HEK293 (cell line): Measurements from ENCODE around the gene TMEM141.

Experiments
- CTCF ChIA-PET: fragments of 350-600 bp; formaldehyde crosslinking; extraction: SDS; loops from one replicate; lab custom pipeline; 2021; ENCODE audit warnings: antibody characterized with exemption; lab: Yijun Ruan, JAX
- POLR2A ChIA-PET: fragments of 300-600 bp; formaldehyde crosslinking; extraction: SDS; loops from one replicate; lab custom pipeline; 2020; ENCODE audit warnings: antibody characterized with exemption, inconsistent platforms; lab: Yijun Ruan, JAX
- H3K27ac ChIP-seq: fragments of 200-500 bp; sonication (Bioruptor generic); 2 replicates; pipeline ENCODE4 v1.5.1; 2014; ENCODE audit warnings: low read depth, low read length, control low read depth, inconsistent platforms; ENCODE audit errors: extremely low read depth
- H3K36me3 ChIP-seq, 2 experiments: fragments of 200-500 bp in 1 of 2; sonication (Bioruptor generic) in 1 of 2; 1 replicate in 1 of 2; 2 replicates in 1 of 2; pipeline ENCODE4 v1.5.1; 2014 to 2017; ENCODE audit warnings: inconsistent platforms in 2 of 2, low read length in 2 of 2; ENCODE audit not compliant: control insufficient read depth in 2 of 2, insufficient read depth in 1 of 2
- H3K4me1 ChIP-seq: fragments of 200-500 bp; sonication (Bioruptor generic); 2 replicates; pipeline ENCODE4 v1.5.1; 2014; ENCODE audit warnings: mild to moderate bottlenecking, low read length, inconsistent platforms; ENCODE audit not compliant: control insufficient read depth, insufficient read depth
- H3K4me3 ChIP-seq: 2 replicates; pipeline ENCODE4 v1.5.1; 2011; ENCODE audit warnings: low read depth, mild to moderate bottlenecking, control low read depth, low read length, moderate library complexity
- H3K9me3 ChIP-seq: fragments of 200-500 bp; sonication (Bioruptor generic); 2 replicates; pipeline ENCODE4 v1.5.1; 2014; ENCODE audit warnings: low read depth, low read length, inconsistent platforms; ENCODE audit not compliant: control insufficient read depth, insufficient read depth
- KLF1 ChIP-seq: fragments of 450-650 bp; formaldehyde crosslinking; IDR thresholded peaks from 2 replicates; pipeline ENCODE4 v1.5.1; 2016; ENCODE audit warnings: missing biosample characterization, missing genetic modification characterization
- RBAK ChIP-seq: fragments of 450-650 bp; formaldehyde crosslinking; IDR thresholded peaks from 2 replicates; pipeline ENCODE4 v1.5.1; 2016; ENCODE audit warnings: missing biosample characterization, missing genetic modification characterization
- ZFHX2 ChIP-seq: fragments of 450-650 bp; formaldehyde crosslinking; conservative IDR thresholded peaks from 2 replicates; pipeline ENCODE4 v1.5.1; 2016; ENCODE audit warnings: missing biosample characterization, missing genetic modification characterization
- ZNF23 ChIP-seq: fragments of 450-650 bp; formaldehyde crosslinking; IDR thresholded peaks from 2 replicates; pipeline ENCODE4 v1.5.1; 2016; ENCODE audit warnings: missing biosample characterization, missing genetic modification characterization, borderline replicate concordance
- TF ChIP-seq, protein P1 (sequence below): fragments of 450-650 bp; formaldehyde crosslinking; IDR thresholded peaks from 2 replicates; pipeline ENCODE4 v1.5.1; 2016; ENCODE audit warnings: missing biosample characterization, missing genetic modification characterization
- TF ChIP-seq, protein P2 (sequence below): fragments of 450-650 bp; formaldehyde crosslinking; IDR thresholded peaks from 2 replicates; pipeline ENCODE4 v1.5.1; 2016; ENCODE audit warnings: missing biosample characterization, missing genetic modification characterization
- TF ChIP-seq, protein P3 (sequence below): fragments of 450-650 bp; formaldehyde crosslinking; IDR thresholded peaks from 2 replicates; pipeline ENCODE4 v1.5.1; 2016; ENCODE audit warnings: missing biosample characterization, missing genetic modification characterization, borderline replicate concordance
- TF ChIP-seq, protein P4 (sequence below): fragments of 450-650 bp; formaldehyde crosslinking; IDR thresholded peaks from 2 replicates; pipeline ENCODE4 v1.5.1; 2016; ENCODE audit warnings: missing biosample characterization, missing genetic modification characterization

The TMEM141 gene

DNA sequence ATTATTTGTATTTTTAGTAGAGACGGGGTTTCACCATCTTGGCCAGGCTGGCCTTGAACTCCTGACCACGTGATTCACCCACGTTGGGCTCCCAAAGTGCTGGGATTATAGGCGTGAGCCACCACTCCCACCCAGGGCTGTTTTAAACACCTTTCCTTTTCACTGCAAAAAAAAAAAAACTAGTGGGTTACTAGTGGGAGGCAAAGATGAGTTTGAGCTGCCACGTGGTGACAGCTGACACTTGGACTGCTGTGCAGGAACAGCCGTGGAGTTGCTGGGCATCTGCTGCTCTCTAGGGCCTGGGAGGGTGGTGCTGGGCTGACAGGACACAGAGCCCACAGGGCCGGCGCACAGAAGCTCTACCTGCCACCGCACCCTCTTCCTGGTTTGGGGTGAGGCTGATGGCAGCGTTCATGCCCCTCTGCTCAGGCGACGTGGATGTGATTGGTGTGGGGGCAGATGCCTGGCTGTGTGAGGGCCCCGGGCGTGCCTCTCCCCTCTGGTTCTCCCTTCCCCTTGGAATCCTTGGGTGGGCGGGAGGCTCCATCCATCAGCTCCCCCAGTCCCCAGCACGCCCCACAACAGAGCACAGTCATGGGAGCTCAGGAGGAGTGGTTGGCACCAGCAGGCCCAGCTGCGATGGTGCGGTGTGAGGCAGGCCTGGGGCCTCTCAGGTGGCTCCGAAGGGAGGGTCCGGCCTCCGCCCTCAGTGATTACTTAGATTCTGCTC lies 33.5 kb downstream of the TMEM141 start:
- no peak overlapping the region for H3K4me3 ChIP-seq
- H3K4me1 ChIP-seq, result no peaks in the 10 kb centered on the region
- ChIA-PET POLR2A (interaction anchor here (0.5 to 1.4 kb wide), 3 partner anchors 24 to 210 kb away, joined by 3 to 4 read pairs (median 4); no protein-coding TSS in a partner anchor), CTCF (interaction anchor here (1.3 to 3.6 kb wide), 2 partner anchors 16 to 18 kb away, joined by 3 to 14 read pairs; partner anchors contain the start of gene AJM1)
- no peaks in the 10 kb centered on the region for H3K9me3 ChIP-seq
- peaks cover 3 to 65% of the 10 kb centered on the region in 2 experiments; a peak in 2 of 3 replicates for H3K36me3 ChIP-seq
- H3K27ac ChIP-seq, result no peak overlapping the region
- peak; percentile 34; the same call in 1 of the 2 replicates for TF ChIP-seq ZFHX2 (tag by site-specific recombination)
- TF ChIP-seq, protein P1, sequence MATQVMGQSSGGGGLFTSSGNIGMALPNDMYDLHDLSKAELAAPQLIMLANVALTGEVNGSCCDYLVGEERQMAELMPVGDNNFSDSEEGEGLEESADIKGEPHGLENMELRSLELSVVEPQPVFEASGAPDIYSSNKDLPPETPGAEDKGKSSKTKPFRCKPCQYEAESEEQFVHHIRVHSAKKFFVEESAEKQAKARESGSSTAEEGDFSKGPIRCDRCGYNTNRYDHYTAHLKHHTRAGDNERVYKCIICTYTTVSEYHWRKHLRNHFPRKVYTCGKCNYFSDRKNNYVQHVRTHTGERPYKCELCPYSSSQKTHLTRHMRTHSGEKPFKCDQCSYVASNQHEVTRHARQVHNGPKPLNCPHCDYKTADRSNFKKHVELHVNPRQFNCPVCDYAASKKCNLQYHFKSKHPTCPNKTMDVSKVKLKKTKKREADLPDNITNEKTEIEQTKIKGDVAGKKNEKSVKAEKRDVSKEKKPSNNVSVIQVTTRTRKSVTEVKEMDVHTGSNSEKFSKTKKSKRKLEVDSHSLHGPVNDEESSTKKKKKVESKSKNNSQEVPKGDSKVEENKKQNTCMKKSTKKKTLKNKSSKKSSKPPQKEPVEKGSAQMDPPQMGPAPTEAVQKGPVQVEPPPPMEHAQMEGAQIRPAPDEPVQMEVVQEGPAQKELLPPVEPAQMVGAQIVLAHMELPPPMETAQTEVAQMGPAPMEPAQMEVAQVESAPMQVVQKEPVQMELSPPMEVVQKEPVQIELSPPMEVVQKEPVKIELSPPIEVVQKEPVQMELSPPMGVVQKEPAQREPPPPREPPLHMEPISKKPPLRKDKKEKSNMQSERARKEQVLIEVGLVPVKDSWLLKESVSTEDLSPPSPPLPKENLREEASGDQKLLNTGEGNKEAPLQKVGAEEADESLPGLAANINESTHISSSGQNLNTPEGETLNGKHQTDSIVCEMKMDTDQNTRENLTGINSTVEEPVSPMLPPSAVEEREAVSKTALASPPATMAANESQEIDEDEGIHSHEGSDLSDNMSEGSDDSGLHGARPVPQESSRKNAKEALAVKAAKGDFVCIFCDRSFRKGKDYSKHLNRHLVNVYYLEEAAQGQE (tag by site-specific recombination), result no peak
- TF ChIP-seq KLF1 (tag by site-specific recombination), result no peak
- TF ChIP-seq, protein P2, sequence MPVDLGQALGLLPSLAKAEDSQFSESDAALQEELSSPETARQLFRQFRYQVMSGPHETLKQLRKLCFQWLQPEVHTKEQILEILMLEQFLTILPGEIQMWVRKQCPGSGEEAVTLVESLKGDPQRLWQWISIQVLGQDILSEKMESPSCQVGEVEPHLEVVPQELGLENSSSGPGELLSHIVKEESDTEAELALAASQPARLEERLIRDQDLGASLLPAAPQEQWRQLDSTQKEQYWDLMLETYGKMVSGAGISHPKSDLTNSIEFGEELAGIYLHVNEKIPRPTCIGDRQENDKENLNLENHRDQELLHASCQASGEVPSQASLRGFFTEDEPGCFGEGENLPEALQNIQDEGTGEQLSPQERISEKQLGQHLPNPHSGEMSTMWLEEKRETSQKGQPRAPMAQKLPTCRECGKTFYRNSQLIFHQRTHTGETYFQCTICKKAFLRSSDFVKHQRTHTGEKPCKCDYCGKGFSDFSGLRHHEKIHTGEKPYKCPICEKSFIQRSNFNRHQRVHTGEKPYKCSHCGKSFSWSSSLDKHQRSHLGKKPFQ (tag by site-specific recombination), result no peak
- TF ChIP-seq, protein P3, sequence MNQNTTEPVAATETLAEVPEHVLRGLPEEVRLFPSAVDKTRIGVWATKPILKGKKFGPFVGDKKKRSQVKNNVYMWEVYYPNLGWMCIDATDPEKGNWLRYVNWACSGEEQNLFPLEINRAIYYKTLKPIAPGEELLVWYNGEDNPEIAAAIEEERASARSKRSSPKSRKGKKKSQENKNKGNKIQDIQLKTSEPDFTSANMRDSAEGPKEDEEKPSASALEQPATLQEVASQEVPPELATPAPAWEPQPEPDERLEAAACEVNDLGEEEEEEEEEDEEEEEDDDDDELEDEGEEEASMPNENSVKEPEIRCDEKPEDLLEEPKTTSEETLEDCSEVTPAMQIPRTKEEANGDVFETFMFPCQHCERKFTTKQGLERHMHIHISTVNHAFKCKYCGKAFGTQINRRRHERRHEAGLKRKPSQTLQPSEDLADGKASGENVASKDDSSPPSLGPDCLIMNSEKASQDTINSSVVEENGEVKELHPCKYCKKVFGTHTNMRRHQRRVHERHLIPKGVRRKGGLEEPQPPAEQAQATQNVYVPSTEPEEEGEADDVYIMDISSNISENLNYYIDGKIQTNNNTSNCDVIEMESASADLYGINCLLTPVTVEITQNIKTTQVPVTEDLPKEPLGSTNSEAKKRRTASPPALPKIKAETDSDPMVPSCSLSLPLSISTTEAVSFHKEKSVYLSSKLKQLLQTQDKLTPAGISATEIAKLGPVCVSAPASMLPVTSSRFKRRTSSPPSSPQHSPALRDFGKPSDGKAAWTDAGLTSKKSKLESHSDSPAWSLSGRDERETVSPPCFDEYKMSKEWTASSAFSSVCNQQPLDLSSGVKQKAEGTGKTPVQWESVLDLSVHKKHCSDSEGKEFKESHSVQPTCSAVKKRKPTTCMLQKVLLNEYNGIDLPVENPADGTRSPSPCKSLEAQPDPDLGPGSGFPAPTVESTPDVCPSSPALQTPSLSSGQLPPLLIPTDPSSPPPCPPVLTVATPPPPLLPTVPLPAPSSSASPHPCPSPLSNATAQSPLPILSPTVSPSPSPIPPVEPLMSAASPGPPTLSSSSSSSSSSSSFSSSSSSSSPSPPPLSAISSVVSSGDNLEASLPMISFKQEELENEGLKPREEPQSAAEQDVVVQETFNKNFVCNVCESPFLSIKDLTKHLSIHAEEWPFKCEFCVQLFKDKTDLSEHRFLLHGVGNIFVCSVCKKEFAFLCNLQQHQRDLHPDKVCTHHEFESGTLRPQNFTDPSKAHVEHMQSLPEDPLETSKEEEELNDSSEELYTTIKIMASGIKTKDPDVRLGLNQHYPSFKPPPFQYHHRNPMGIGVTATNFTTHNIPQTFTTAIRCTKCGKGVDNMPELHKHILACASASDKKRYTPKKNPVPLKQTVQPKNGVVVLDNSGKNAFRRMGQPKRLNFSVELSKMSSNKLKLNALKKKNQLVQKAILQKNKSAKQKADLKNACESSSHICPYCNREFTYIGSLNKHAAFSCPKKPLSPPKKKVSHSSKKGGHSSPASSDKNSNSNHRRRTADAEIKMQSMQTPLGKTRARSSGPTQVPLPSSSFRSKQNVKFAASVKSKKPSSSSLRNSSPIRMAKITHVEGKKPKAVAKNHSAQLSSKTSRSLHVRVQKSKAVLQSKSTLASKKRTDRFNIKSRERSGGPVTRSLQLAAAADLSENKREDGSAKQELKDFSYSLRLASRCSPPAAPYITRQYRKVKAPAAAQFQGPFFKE (tag by site-specific recombination), result no peak
- no peak for TF ChIP-seq RBAK (tag by site-specific recombination)
- no peak for TF ChIP-seq ZNF23 (tag by site-specific recombination)
- TF ChIP-seq, protein P4, sequence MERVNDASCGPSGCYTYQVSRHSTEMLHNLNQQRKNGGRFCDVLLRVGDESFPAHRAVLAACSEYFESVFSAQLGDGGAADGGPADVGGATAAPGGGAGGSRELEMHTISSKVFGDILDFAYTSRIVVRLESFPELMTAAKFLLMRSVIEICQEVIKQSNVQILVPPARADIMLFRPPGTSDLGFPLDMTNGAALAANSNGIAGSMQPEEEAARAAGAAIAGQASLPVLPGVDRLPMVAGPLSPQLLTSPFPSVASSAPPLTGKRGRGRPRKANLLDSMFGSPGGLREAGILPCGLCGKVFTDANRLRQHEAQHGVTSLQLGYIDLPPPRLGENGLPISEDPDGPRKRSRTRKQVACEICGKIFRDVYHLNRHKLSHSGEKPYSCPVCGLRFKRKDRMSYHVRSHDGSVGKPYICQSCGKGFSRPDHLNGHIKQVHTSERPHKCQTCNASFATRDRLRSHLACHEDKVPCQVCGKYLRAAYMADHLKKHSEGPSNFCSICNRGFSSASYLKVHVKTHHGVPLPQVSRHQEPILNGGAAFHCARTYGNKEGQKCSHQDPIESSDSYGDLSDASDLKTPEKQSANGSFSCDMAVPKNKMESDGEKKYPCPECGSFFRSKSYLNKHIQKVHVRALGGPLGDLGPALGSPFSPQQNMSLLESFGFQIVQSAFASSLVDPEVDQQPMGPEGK (tag by site-specific recombination), result no peak
- TF ChIP-seq, all 188 proteins: peak for 1
